B cell (primary cell): ENCODE data around the gene HSP90AB1. TPM values are rescaled to one million over a fixed set of nuclear protein-coding genes. Genes with fewer than 3 reads are reported as not detected.
A peak's percentile ranks its signal among the peaks of the same experiment; 100 is the strongest.

ENCODE experiments used
- ATAC-seq: fragments of 200-7000 bp; cut with Tn5 transposase; one replicate; pipeline ENCODE4 v1.10.0; 2021; ENCODE audit warnings: low read depth, mild to moderate bottlenecking, moderate number of reproducible peaks, moderate library complexity
- CTCF ChIA-PET: fragments of 350-600 bp; sonication (Branson Sonifier 250); formaldehyde crosslinking; loops from one replicate; lab custom pipeline; 2021; ENCODE audit warnings: antibody characterized with exemption, inconsistent platforms; lab: Charles Lee
- POLR2A ChIA-PET: fragments of 350-600 bp; sonication (Branson Sonifier 250); formaldehyde crosslinking; loops from one replicate; lab custom pipeline; 2021; ENCODE audit warnings: antibody characterized with exemption; lab: Charles Lee
- DNase-seq: peaks from one replicate; pipeline ENCODE4 v3.0.0; 2013
- H2AFZ ChIP-seq: 2 replicates; pipeline ENCODE4 v1.6.1; 2012; ENCODE audit warnings: mild to moderate bottlenecking, low read depth, low read length; ENCODE audit not compliant: insufficient read depth, poor library complexity, severe bottlenecking
- H3K27ac ChIP-seq, 2 donors: 1 replicate in 1 of 2; 2 replicates in 1 of 2; pipeline ENCODE4 v1.5.1; 2012 to 2013; ENCODE audit warnings: low read length in 2 of 2, mild to moderate bottlenecking in 2 of 2, moderate library complexity in 1 of 2
- H3K27me3 ChIP-seq, 4 experiments: fragments of 200-600 bp in 1 of 4; sonication (generic) in 1 of 4; replicated peaks in 1 of 4; 1 replicate in 2 of 4; 2 replicates in 2 of 4; pipeline versions ENCODE4 v1.6.1 to v1.7.0; 2013 to 2016; ENCODE audit warnings: low read length in 3 of 4, mild to moderate bottlenecking in 2 of 4, mixed read lengths in 1 of 4, moderate library complexity in 1 of 4; ENCODE audit not compliant: insufficient read depth in 4 of 4, control insufficient read depth in 3 of 4; ENCODE audit errors: control extremely low read depth in 1 of 4
- H3K36me3 ChIP-seq, 2 experiments: replicated peaks in 1 of 2; 1 replicate in 1 of 2; 2 replicates in 1 of 2; pipeline versions ENCODE4 v1.6.1 to v1.7.1; 2013; ENCODE audit warnings: low read length in 1 of 2; ENCODE audit not compliant: insufficient read depth in 2 of 2, control insufficient read depth in 1 of 2; ENCODE audit errors: control extremely low read depth in 1 of 2, extremely low read depth in 1 of 2
- H3K4me1 ChIP-seq, 2 donors: fragments of 200-600 bp in 1 of 2; sonication (generic) in 1 of 2; 1 replicate in 1 of 2; 2 replicates in 1 of 2; pipeline versions ENCODE4 v1.5.1 to v1.6.1; 2013 to 2017; ENCODE audit warnings: low read length in 2 of 2; ENCODE audit not compliant: control insufficient read depth in 2 of 2, insufficient read depth in 2 of 2
- H3K4me2 ChIP-seq: replicated peaks from 2 replicates; pipeline ENCODE3; 2012; ENCODE audit warnings: mild to moderate bottlenecking, low read depth, low read length; ENCODE audit not compliant: poor library complexity, severe bottlenecking
- H3K4me3 ChIP-seq, 5 experiments: fragments of 200-600 bp in 1 of 5; sonication (generic) in 1 of 5; 1 replicate in 3 of 5; 2 replicates in 2 of 5; pipeline versions ENCODE4 v1.5.1 to v1.7.0; 2011 to 2016; ENCODE audit warnings: low read length in 4 of 5, mild to moderate bottlenecking in 4 of 5, low read depth in 2 of 5, control low read depth in 1 of 5, moderate library complexity in 1 of 5; ENCODE audit not compliant: insufficient read depth in 1 of 5; ENCODE audit errors: control extremely low read depth in 1 of 5, extremely low read depth in 1 of 5
- H3K79me2 ChIP-seq: fragments of 200-600 bp; sonication (generic); one replicate; pipeline ENCODE4 v1.6.0; 2016; ENCODE audit warnings: low read length; ENCODE audit not compliant: control insufficient read depth, insufficient read depth
- H3K9ac ChIP-seq: fragments of 200-600 bp; sonication (generic); 2 replicates; pipeline ENCODE4 v1.6.1; 2017; ENCODE audit warnings: mild to moderate bottlenecking, low read length, moderate library complexity
- H3K9me3 ChIP-seq, 3 donors: one replicate each; pipeline versions ENCODE4 v1.6.1 to v1.7.1; 2013; ENCODE audit warnings: low read length in 2 of 3; ENCODE audit not compliant: control insufficient read depth in 2 of 3, insufficient read depth in 1 of 3; ENCODE audit errors: control extremely low read depth in 1 of 3
- H4K20me1 ChIP-seq: 2 replicates; pipeline ENCODE4 v1.6.0; 2012; ENCODE audit warnings: mild to moderate bottlenecking, low read length; ENCODE audit not compliant: insufficient read depth, control insufficient read depth, poor library complexity, severe bottlenecking
- H3K27ac Mint-ChIP-seq: one replicate; pipeline ENCODE4 v1.8.0; 2021; ENCODE audit warnings: mixed read lengths
- H3K27me3 Mint-ChIP-seq: one replicate; pipeline ENCODE4 v1.8.0; 2021; ENCODE audit warnings: mixed read lengths
- H3K4me1 Mint-ChIP-seq: one replicate; pipeline ENCODE4 v1.8.0; 2021; ENCODE audit warnings: mixed read lengths
- H3K4me3 Mint-ChIP-seq: one replicate; pipeline ENCODE4 v1.8.0; 2021; ENCODE audit warnings: mixed read lengths
- H3K9me3 Mint-ChIP-seq: one replicate; pipeline ENCODE4 v1.8.0; 2022; ENCODE audit warnings: mixed read lengths; ENCODE audit not compliant: insufficient read depth
- CTCF ChIP-seq: fragments of 200-600 bp; IDR thresholded peaks from one replicate; pipeline ENCODE4 v1.8.0; 2022; ENCODE audit warnings: antibody characterized with exemption, mild to moderate bottlenecking
- EZH2 ChIP-seq: IDR thresholded peaks from 2 replicates; pipeline ENCODE4 v1.6.1; 2012; ENCODE audit warnings: borderline replicate concordance, low read depth, mild to moderate bottlenecking, moderate library complexity, low read length; ENCODE audit not compliant: insufficient read depth, poor library complexity, severe bottlenecking
- WGBS: methylation state at CpG from one replicate; pipeline ENCODE4 v1.1.5; 2013; ENCODE audit warnings: missing lambda C conversion rate; ENCODE audit not compliant: insufficient coverage; 5-methylcytosine and 5-hydroxymethylcytosine counted together
- intact Hi-C: fragments of 100-400 bp; cut with micrococcal nuclease; formaldehyde crosslinking; loops from one replicate; pipeline ENCODE4 v1.10.0; 2022
- polyA plus RNA-seq: library from polyadenylated mRNA; depleted of rRNA; stranded (reverse); fragments of >200 nt; gene quantifications from 2 replicates; pipeline ENCODE4 v1.2.3, GENCODE V29; 2012
- total RNA-seq, 2 donors: library from RNA; stranded (reverse); fragments of 120-200 nt in 1 of 2; gene quantifications; 1 replicate in 1 of 2; 2 replicates in 1 of 2; pipeline versions ENCODE4 v1.2.3 to v1.2.4, GENCODE V29; 2013 to 2022

The HSP90AB1 gene
- total and polyA plus RNA-seq, 2 donors (not counting 1 experiment from before 2014, with no cell fraction given), result 395 to 645 TPM

GRCh38 chr6:44264154-44265006 lies 17.5 kb downstream of the HSP90AB1 start:
- Histone ChIP-seq H2AFZ (no peak overlapping the region), H4K20me1 (peaks cover 27% of the 10 kb centered on the region), H3K27me3 (peaks cover 0 to 5% (median under 1%) of the 10 kb centered on the region in 4 experiments), H3K9ac (peak overlapping the region; percentile 93), H3K9me3 (no peaks in the 10 kb centered on the region), H3K4me1 (peaks cover 50 to 63% of the 10 kb centered on the region in 2 donors), H3K36me3 (peaks cover 4 to 36% of the 10 kb centered on the region in 2 experiments), H3K79me2 (peaks cover 53% of the 10 kb centered on the region), H3K4me2 (peak overlapping the region; percentile 95), H3K27ac (peak overlapping the region; percentile 96 to 98), H3K4me3 (peak overlapping the region; percentile 94 to 99 (median 98))
- peaks cover 69% of the 10 kb centered on the region for H3K4me1 Mint-ChIP-seq
- ATAC-seq (peak; percentile 58), DNase-seq (peak; percentile 92)
- intact Hi-C loops, result loop anchor here (1.0 to 5.0 kb wide), 7 partner anchors 7 to 1092 kb away; partner anchors contain the start of genes AARS2, CDC5L, MRPL14 and SLC35B2
- TF ChIP-seq EZH2 (no peak), CTCF (no peak)
- ChIA-PET POLR2A (interaction anchor here (0.5 to 7.9 kb wide), 7 partner anchors 8 to 90 kb away, joined by 3 to 105 read pairs (median 5); partner anchors contain the start of gene HSP90AB1), CTCF (interaction anchor here (0.6 to 2.8 kb wide), 13 partner anchors 9 to 168 kb away, joined by 3 to 20 read pairs (median 6); partner anchors contain the start of genes HSP90AB1 and SLC29A1)
- peaks cover 2% of the 10 kb centered on the region for H3K27me3 Mint-ChIP-seq
- H3K27ac Mint-ChIP-seq, result peak overlapping the region; percentile 100
- peak overlapping the region; percentile 100 for H3K4me3 Mint-ChIP-seq
- no peaks in the 10 kb centered on the region for H3K9me3 Mint-ChIP-seq
- 0% methylated on average over 11 of the region's 13 CpGs for WGBS
